CD4-positive, alpha-beta T cell treated with Interleukin-15 for 4 hours (primary cell): Measurements from ENCODE around the gene SLC17A7.

Experiments used
- DNase-seq: peaks from one replicate; pipeline ENCODE4 v3.0.0-alpha.2; 2020; ENCODE audit warnings: low spot score

The SLC17A7 gene

GRCh38 chr19:49407079-49407478, 34.2 kb downstream of the SLC17A7 start:
- no peak for DNase-seq

DNA sequence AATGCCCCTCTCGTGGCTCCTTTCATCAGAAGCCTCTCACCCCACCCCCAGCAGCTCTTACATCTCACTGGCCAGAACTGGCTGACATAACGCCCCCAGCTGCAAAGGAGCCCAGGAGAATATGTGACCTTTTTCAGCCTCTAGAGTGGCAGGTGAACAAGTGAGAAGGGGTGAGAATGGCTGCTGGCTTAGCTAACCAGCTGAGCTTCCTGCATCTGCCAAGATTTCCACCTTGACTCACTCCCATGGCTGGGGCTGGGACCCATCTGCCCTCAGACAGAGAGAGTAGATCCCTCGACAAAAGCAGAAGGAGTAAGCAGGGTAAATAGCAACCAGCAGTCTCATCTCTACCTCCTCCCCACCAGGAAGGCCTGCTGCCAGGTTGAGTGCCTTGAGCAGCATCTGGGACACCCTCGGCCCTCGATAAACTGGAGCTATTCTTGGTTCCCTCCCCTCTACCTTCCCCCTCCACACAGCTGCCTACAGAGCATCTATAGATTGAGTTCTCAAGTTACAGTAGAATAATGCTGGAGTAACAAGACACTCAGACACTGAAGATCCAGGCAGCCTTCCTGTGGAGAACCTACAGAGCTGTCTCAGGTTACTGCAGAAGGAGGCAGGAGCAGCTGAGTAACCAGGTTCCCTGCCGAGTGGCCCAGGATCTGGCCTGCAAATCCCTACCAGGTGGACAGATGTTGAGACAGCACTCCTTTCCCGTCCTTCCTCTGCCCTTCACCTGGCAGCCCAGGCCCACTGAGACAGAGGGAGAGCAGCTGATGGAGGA, 37.7 kb downstream of the SLC17A7 start:
- no peak for DNase-seq

DNA sequence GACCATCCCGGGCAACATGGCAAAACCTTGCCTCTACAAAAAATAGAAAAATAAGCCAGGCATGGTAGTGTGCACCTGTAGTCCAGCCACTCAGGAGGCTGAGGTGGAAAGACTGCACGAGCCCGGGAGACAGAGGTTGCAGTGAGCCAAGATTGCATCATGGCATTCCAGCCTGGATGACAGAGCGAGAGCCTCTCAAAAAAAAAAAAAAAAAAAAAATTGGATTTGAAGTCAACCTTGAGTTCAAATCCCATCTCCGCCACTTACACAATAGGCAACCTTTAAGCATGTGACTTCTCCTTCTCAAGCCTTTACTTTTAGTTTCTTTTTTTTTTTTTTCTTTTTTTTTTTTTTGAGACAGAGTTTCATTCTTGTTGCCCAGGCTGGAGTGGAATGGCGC, 41.3 kb downstream of the SLC17A7 start:
- no peak for DNase-seq

GRCh38 chr19:49398931-49399330, 42.4 kb downstream of the SLC17A7 start:
- no peak for DNase-seq

DNA sequence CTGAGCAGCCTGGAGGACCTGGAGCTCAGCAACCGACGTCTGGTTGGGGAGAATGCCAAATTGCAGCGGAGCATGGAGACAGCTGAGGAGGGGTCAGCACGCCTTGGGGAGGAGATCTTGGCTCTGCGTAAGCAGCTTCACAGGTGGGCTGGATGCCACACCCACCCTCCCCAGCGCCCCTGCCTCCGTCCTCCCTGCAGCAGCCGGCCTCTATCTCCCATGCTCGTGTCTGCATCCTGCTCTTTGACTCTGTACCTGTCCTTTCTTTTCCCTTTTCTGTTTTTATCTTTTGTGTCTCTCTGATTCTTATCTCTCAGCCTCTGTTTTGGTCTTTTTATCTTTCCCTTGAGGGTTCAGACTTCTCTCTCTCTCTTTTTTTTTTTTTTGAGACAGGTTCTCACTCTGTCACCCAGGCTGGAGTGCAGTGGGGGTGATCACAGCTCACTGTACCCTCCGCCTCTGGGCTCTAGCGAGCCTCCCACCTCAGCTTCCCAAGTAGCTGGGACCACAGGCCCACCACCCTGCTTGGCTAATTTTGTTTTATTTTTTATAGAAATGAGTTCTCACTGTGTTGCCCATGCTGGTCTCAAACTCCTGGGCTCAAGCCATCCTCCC, 43.2 kb downstream of the SLC17A7 start:
- DNase-seq: no peak

GRCh38 chr19:49396738-49397505, 44.4 kb downstream of the SLC17A7 start:
- no peak for DNase-seq

DNA sequence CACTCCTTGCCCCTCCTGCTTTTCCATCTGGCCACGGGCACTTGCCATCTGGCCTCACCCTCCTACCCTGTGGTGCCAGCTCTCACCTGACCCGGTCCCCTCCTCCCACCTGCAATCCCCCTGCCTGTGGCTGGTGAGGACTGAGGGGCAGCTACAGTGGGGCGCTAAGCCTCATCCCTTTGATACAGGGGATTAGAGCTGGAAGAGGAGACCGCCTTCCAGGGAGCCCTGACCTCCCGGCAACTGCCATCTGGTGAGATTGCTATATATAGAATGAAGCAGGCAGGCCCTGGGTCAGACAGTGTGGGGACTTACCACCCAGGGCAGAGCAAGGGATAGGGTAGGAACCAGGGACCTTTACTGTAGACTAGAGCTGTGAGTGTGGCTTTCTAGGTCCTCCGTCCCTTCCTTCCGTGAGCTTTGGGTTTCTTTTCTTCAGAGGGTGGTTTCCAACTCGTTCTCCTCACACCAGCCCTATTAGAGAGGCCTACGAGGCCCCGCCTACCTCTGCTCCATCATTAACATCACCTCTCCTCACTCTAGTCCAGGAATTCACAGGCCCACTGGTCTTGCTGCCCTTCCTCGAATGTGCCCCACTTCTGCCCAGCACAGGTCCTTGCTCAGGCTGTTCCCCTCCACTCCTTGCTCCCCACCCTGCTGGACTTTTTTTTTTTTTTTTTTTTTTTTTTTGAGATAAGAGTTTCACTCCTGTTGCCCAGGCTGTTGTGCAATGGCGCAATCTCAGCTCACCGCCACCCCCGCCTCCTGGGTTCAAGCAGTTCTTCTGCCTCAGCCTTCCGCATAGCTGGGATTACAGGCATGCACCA, 45.5 kb downstream of the SLC17A7 start:
- no peak for DNase-seq

DNA sequence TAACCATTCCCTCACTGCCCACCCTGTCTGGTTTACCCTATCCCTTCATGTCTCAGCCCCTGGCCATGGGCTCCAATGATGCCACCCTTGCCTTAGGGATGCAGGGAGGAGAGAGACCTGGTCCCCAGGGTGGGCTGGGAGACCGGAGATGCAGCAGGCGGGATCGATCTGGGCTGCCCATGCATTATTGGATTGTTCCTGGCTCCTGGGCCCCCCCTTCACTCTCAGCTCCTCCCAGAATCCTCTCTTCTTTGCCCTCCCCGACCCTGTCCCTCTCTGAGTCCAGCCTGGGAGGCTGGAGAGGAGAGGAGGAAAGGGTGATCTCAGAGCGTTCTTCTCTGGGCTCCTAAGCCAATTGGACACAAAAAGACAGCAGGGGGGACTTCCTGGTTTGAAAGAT, 47.4 kb downstream of the SLC17A7 start:
- no peak for DNase-seq

DNA sequence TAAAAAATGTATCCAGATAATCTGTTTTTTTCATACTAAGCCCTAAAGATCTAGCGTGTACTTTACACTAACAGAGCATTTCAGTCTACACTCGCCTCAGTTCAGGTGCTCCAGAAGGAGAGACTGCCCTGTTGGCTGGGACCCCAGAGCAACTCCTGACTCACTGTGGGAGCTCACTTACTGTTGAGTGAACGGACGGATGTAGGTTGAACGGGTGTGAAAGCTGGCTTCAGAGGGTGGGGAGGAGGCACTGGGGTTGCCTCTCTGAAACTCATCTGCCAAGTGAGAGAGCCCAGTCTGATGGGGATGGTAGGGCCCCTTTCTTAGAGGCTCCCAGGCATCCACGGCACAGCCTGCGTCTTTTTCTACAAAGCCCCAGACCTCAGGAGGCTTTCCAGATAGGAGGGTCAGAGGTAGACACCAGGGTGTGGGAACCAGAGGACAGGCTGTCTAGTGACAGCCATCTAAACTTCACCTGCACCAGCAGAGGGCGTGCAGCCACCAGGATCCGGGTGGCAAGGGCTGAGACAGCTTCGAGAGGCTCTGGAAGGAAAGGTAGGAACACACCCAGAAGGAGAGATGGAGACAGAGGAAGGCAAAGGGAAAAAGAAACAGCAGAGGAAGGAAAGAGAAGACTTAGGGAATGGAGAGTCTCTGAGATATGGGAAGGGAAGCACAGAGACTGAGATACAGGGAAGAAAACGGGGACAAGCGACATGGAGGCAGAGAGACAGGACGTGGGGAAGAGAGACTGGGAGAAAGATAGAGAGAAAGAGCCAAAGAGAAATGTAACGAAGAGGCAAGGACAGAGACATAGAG, 49.5 kb downstream of the SLC17A7 start:
- DNase-seq: peak; percentile 87

GRCh38 chr19:49390929-49391359, 50.4 kb downstream of the SLC17A7 start:
- no peak for DNase-seq

DNA sequence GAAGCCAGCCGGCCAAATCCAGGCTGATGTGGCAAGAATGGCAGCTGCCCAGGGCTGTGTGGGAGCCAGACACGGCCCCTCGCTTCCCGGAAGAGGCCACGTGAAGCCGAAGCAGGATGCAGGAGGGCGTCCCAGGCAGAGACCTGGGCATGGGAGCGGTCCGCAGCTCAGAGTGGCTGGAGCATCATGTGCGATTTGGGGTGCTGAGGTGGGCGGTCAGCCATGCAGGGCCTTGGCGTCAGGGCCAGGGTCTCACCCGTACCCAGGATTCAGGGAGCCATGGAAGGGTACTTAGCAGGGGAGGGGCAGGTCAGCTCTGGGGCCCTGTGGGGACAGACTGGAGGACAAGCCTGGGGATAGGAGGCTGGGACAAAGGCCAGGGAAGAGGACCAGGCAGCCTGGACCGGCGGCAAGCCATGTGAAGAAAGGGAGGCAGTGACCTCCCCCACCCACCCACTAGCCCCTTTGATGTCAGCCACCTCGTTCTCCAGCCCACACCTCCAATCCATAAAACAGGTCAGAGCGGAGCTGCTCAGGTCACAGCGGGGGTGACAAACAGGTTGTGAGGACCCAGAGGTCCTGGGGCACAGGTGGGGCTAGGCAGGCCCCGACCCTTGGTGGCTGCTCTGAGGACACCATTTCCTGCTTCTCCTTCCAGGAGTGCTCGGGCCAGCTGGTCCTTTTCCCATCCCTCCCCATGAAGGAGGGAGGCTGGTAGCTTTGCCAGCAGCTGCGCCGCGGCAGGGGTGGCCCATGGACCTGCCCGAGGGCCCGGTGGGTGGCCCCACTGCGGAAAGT, 51.0 kb downstream of the SLC17A7 start:
- no peak for DNase-seq

GRCh38 chr19:49389406-49389805, 51.9 kb downstream of the SLC17A7 start:
- DNase-seq: no peak

GRCh38 chr19:49387936-49388372, 53.4 kb downstream of the SLC17A7 start, which contains the start of gene KASH5:
Gene KASH5, plus strand, starts transcription at chr19:49388249. Its CDS starts 2,635 bp downstream, at chr19:49390884.
- peak; percentile 88 for DNase-seq

- DNase-seq: no peak
Observed at GRCh38 chr19:49383599-49383998, 57.7 kb downstream of the SLC17A7 start.

- DNase-seq: no peak
Observed at GRCh38 chr19:49382639-49383038, 58.7 kb downstream of the SLC17A7 start.

DNA sequence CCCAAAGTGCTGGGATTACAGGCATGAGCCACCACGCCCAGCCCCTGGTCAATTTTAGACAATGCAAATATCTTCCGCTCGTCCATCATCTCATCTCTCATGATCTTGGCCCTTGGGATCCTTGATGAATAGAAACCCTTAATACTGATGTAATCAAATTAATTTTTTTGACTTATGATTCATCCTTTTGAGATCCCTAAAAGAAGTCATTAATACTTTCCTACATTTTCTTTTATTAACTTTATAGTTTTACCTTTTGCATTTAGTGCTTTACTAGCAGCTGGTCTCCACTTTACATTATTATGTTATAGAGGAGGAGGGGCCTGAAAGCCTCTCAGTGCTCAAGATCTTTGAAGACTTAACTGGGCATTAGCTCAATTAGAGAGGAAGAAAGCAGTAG, 60.9 kb downstream of the SLC17A7 start:
- no peak for DNase-seq
